Right ventricle myocardium superior (tissue), 1 donor: ENCODE measurements around the gene SAPCD2. TPM values are rescaled to one million over a fixed set of nuclear protein-coding genes. Genes with fewer than 3 reads are reported as not detected.

Experiments used
- ATAC-seq: fragments of 200-7000 bp; cut with Tn5 transposase; one replicate; pipeline ENCODE4 v1.9.1; 2020; ENCODE audit warnings: mild to moderate bottlenecking; ENCODE audit not compliant: poor library complexity
- DNase-seq: peaks from one replicate; pipeline ENCODE4 v3.0.0-alpha.2; 2020
- intact Hi-C: fragments of 100-400 bp; cut with DNase I; formaldehyde crosslinking; loops from one replicate; pipeline ENCODE4 v1.11.2; 2022
- total RNA-seq: library from RNA; stranded (reverse); fragmentation: NEBNext Ultra II Directional; extraction: Animal tissue kit (Norgen Biotek cat#: 25700); gene quantifications from one replicate; pipeline ENCODE4 v1.2.1, GENCODE V29; 2021
- donor health status: DM: no; HTN: yes; CAD: no; lungs with severe emphysema.

Gene SAPCD2
- total RNA-seq, 1 donor from 2014 or later: 0.22 TPM

GRCh38 chr9:137055385-137056364, 14.7 kb downstream of the SAPCD2 start:
- intact Hi-C loops: no loop called here
- peak; percentile 94 for ATAC-seq
- peak; percentile 97 for DNase-seq

- intact Hi-C loops: no loop called here
- peak; percentile 52 for DNase-seq
- ATAC-seq: peak; percentile 15
Observed at GRCh38 chr9:137054932-137055384, 15.4 kb downstream of the SAPCD2 start.

- DNase-seq: peak; percentile 40
- no peak for ATAC-seq
Observed at GRCh38 chr9:137053944-137054931, 16.1 kb downstream of the SAPCD2 start, which contains the start of gene ENTPD2. TSS of gene ENTPD2 (minus strand) at chr9:137054061. CDS start at chr9:137053997, 64 bp downstream.

GRCh38 chr9:137052998-137053943, 17.1 kb downstream of the SAPCD2 start:
- intact Hi-C loops: no loop called here
- DNase-seq (peak; percentile 41), ATAC-seq (no peak)

More at GRCh38 chr9:137053944-137054931, 16.1 kb downstream of the SAPCD2 start, which contains the start of gene ENTPD2:
- intact Hi-C loops: no loop called here

GRCh38 chr9:137052293-137052692, 18.1 kb downstream of the SAPCD2 start:
- ATAC-seq (no peak), DNase-seq (no peak)
- intact Hi-C loops: no loop called here

- ATAC-seq (no peak), DNase-seq (no peak)
- intact Hi-C loops: no loop called here
Observed at GRCh38 chr9:137051145-137051724, 19.1 kb downstream of the SAPCD2 start.

GRCh38 chr9:137050570-137050969, 19.8 kb downstream of the SAPCD2 start:
- no peak for DNase-seq
- no peak for ATAC-seq
- intact Hi-C loops: no loop called here

GRCh38 chr9:137049544-137050449, 20.6 kb downstream of the SAPCD2 start:
- ATAC-seq (no peak), DNase-seq (no peak)

GRCh38 chr9:137048655-137049543, 21.5 kb downstream of the SAPCD2 start:
- no peak for DNase-seq

More at GRCh38 chr9:137049544-137050449, 20.6 kb downstream of the SAPCD2 start:
- intact Hi-C loops: no loop called here

GRCh38 chr9:137046088-137046787, 24.1 kb downstream of the SAPCD2 start, which contains the start of gene NPDC1:
TSS of gene NPDC1 (minus strand) at chr9:137046177. CDS start at chr9:137045989, 188 bp downstream.
- ATAC-seq (peak; percentile 82), DNase-seq (peak; percentile 90)
- intact Hi-C loops: no loop called here

More at GRCh38 chr9:137048655-137049543, 21.5 kb downstream of the SAPCD2 start:
- intact Hi-C loops: no loop called here
- ATAC-seq: no peak

- peak; percentile 72 for DNase-seq
- peak; percentile 11 for ATAC-seq
- intact Hi-C loops: no loop called here
Observed at GRCh38 chr9:137045294-137046087, 24.9 kb downstream of the SAPCD2 start.

GRCh38 chr9:137044502-137045177, 25.7 kb downstream of the SAPCD2 start:
- intact Hi-C loops: no loop called here
- DNase-seq (no peak), ATAC-seq (no peak)

GRCh38 chr9:137044037-137044436, 26.3 kb downstream of the SAPCD2 start:
- ATAC-seq: no peak
- intact Hi-C loops: no loop called here
- DNase-seq: no peak
